Activated CD4-positive, alpha-beta T cell treated with anti-CD3 and anti-CD28 coated beads for 24 hours (primary cell): ENCODE data around the gene GMCL2.

ENCODE experiments used
- DNase-seq, 2 donors: peaks; one replicate each; pipeline ENCODE4 v3.0.0-alpha.2; 2020; ENCODE audit warnings: low read depth in 2 of 2

Gene GMCL2

DNA sequence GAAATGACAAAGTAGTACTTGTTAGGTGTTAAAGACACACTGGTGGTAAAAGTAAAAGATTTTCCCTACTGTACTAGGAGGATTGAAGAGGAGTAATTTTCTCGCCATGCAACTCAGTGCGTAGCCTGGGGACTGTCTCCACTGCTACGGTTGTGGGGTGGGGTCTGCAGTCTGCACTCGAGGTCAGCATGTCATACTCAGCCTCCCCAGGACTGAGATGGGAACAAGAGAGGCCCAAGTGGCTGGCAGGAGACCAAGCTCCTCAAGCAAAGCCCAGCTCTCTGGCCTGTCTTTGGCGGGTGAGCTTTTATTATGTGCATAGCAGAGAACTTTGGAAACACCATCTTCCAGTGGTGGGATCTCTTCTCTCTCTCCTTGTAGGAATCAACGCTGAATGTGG is 43.9 kb downstream of the GMCL2 start:
- DNase-seq, result no peak

DNA sequence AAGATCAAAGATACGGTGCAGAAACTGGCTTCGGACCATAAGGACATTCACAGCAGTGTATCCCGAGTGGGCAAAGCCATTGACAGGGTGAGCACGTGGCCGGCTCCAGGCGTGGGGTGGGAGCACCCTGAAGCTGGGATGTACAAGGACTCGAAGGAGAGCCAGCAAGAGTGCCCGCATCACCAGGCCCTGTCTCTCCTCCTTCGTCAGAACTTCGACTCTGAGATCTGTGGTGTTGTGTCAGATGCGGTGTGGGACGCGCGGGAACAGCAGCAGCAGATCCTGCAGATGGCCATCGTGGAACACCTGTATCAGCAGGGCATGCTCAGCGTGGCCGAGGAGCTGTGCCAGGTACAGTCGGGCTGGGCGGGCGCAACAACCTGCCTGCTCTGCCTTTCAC is 44.5 kb downstream of the GMCL2 start:
- DNase-seq, result no peak

DNA sequence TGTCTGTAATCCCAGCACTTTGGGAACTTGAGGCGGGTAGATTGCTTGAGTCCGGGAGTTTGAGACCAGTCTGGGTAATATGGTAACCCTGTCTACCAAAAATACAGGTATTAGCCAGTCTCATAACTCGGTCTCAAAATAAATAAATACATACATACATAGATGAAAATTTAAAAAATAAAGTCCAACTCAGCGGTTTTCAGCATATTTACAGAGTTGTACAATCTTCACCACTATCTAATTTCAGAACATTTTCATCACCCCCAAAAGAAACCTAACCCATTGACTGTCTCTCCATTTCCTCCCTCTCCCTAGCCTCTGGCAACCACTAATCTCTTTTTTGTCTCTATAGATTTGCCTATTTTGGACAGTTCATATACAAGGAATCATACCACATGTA is 45.6 kb downstream of the GMCL2 start:
- DNase-seq, result no peak

DNA sequence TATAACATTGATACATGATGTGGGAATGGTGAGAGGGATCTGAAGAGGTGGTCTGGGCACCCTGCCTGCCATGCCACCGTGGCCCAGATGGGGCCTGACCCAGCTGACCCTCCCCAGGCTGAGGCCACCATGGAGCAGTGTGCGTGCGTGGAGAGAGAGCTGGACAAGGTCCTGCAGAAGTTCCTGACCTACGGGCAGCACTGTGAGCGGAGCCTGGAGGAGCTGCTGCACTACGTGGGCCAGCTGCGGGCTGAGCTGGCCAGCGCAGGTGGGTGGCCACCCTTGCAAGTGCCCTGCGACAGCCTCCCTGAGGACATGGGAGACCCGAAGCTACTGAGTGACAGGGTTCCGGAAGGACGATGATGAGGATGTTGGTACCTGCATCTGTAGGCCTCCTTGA is 49.2 kb downstream of the GMCL2 start:
- DNase-seq, result no peak

DNA sequence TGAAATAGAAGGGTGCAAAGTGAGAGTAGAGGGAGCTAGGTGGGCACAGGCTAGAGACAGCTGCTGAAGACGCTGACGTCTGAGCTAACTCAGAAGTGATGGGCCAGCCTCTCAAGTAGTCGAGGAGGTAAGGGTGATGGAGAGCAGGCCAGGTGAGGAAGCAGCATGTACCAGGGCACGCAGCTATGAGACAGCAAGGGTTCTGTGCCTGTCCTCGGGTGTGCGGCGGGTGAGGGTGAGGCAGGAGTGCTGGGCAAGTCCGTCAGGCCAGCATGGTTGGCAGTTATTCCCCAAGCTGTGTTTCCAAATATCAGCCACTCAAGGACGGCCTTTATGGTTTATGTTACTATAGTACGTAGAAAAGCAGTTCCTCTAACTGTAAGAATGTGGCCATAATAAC is 50.2 kb downstream of the GMCL2 start:
- DNase-seq, result no peak
